Stimulated activated naive CD8-positive, alpha-beta T cell treated with anti-CD3 and anti-CD28 coated beads, Interleukin-15, Interleukin-2, amounts not matched to agents 100 ng/mL and 50 ng/mL, for 24 hours (primary cell): Measurements from ENCODE around the gene ARID5B.

Experiments used
- H3K27ac Mint-ChIP-seq: one replicate; pipeline ENCODE4 v1.8.0; 2021; ENCODE audit warnings: mild to moderate bottlenecking, mixed read lengths
- H3K27me3 Mint-ChIP-seq: one replicate; pipeline ENCODE4 v1.8.0; 2021; ENCODE audit warnings: mixed read lengths
- H3K36me3 Mint-ChIP-seq: one replicate; pipeline ENCODE4 v1.8.0; 2021; ENCODE audit warnings: low read depth, mixed read lengths
- H3K4me1 Mint-ChIP-seq: one replicate; pipeline ENCODE4 v1.8.0; 2021; ENCODE audit warnings: low read depth, mixed read lengths
- H3K4me3 Mint-ChIP-seq: one replicate; pipeline ENCODE4 v1.8.0; 2021; ENCODE audit warnings: mild to moderate bottlenecking, mixed read lengths
- H3K9me3 Mint-ChIP-seq: one replicate; pipeline ENCODE4 v1.8.0; 2021; ENCODE audit warnings: mixed read lengths

ARID5B gene

GRCh38 chr10:62079885-62080559 lies 178.5 kb downstream of the ARID5B start:
- Mint-ChIP-seq H3K36me3 (peaks cover 72% of the 10 kb centered on the region), H3K9me3 (peaks cover 3% of the 10 kb centered on the region), H3K27me3 (no peaks in the 10 kb centered on the region), H3K27ac (peak overlapping the region; percentile 50), H3K4me3 (peak overlapping the region; percentile 4), H3K4me1 (peaks cover 85% of the 10 kb centered on the region)

GRCh38 chr10:62080905-62081304 lies 179.4 kb downstream of the ARID5B start:
- peak overlapping the region; percentile 96 for H3K27ac Mint-ChIP-seq
- no peak overlapping the region for H3K4me3 Mint-ChIP-seq
- peaks cover 3% of the 10 kb centered on the region for H3K9me3 Mint-ChIP-seq
- H3K4me1 Mint-ChIP-seq: peaks cover 88% of the 10 kb centered on the region
- H3K36me3 Mint-ChIP-seq: peaks cover 73% of the 10 kb centered on the region
- H3K27me3 Mint-ChIP-seq: no peaks in the 10 kb centered on the region

GRCh38 chr10:62081341-62082270 lies 180.1 kb downstream of the ARID5B start:
- Mint-ChIP-seq H3K4me3 (peak overlapping the region; percentile 78), H3K36me3 (peaks cover 70% of the 10 kb centered on the region), H3K9me3 (peaks cover 3% of the 10 kb centered on the region), H3K4me1 (peaks cover 83% of the 10 kb centered on the region), H3K27me3 (no peaks in the 10 kb centered on the region), H3K27ac (peak overlapping the region; percentile 96)

- Mint-ChIP-seq H3K27ac (peak overlapping the region; percentile 96), H3K4me3 (peak overlapping the region; percentile 78), H3K36me3 (peaks cover 69% of the 10 kb centered on the region), H3K4me1 (peaks cover 78% of the 10 kb centered on the region), H3K27me3 (no peaks in the 10 kb centered on the region), H3K9me3 (peaks cover 3% of the 10 kb centered on the region)
Measured at GRCh38 chr10:62082271-62082656, 180.8 kb downstream of the ARID5B start.

GRCh38 chr10:62082729-62083411 lies 181.4 kb downstream of the ARID5B start:
- Mint-ChIP-seq H3K9me3 (peaks cover 3% of the 10 kb centered on the region), H3K4me1 (peaks cover 77% of the 10 kb centered on the region), H3K36me3 (peaks cover 70% of the 10 kb centered on the region), H3K4me3 (peak overlapping the region; percentile 78), H3K27ac (peak overlapping the region; percentile 96), H3K27me3 (no peaks in the 10 kb centered on the region)

- H3K36me3 Mint-ChIP-seq: peaks cover 71% of the 10 kb centered on the region
- peak overlapping the region; percentile 96 for H3K27ac Mint-ChIP-seq
- peaks cover 84% of the 10 kb centered on the region for H3K4me1 Mint-ChIP-seq
- H3K27me3 Mint-ChIP-seq: no peaks in the 10 kb centered on the region
- peaks cover 3% of the 10 kb centered on the region for H3K9me3 Mint-ChIP-seq
- peak overlapping the region; percentile 78 for H3K4me3 Mint-ChIP-seq
Measured at GRCh38 chr10:62083412-62084267, 182.1 kb downstream of the ARID5B start.

- Mint-ChIP-seq H3K27me3 (no peaks in the 10 kb centered on the region), H3K9me3 (peaks cover 1% of the 10 kb centered on the region), H3K27ac (peak overlapping the region; percentile 82), H3K36me3 (peaks cover 73% of the 10 kb centered on the region), H3K4me3 (no peak overlapping the region), H3K4me1 (peaks cover 79% of the 10 kb centered on the region)
Measured at GRCh38 chr10:62084451-62084850, 183.0 kb downstream of the ARID5B start.

GRCh38 chr10:62085404-62085803 lies 183.9 kb downstream of the ARID5B start:
- H3K9me3 Mint-ChIP-seq: no peaks in the 10 kb centered on the region
- H3K27ac Mint-ChIP-seq: peak overlapping the region; percentile 82
- H3K36me3 Mint-ChIP-seq: peaks cover 73% of the 10 kb centered on the region
- H3K4me1 Mint-ChIP-seq: peaks cover 69% of the 10 kb centered on the region
- H3K27me3 Mint-ChIP-seq: no peaks in the 10 kb centered on the region
- H3K4me3 Mint-ChIP-seq: no peak overlapping the region

GRCh38 chr10:62085821-62086220 lies 184.3 kb downstream of the ARID5B start:
- Mint-ChIP-seq H3K27ac (peak overlapping the region; percentile 75), H3K4me3 (no peak overlapping the region), H3K9me3 (no peaks in the 10 kb centered on the region), H3K4me1 (peaks cover 66% of the 10 kb centered on the region), H3K36me3 (peaks cover 76% of the 10 kb centered on the region), H3K27me3 (no peaks in the 10 kb centered on the region)

GRCh38 chr10:62087329-62087728 lies 185.8 kb downstream of the ARID5B start:
- Mint-ChIP-seq H3K4me1 (peaks cover 51% of the 10 kb centered on the region), H3K4me3 (no peak overlapping the region), H3K9me3 (no peaks in the 10 kb centered on the region), H3K27me3 (no peaks in the 10 kb centered on the region), H3K36me3 (peaks cover 81% of the 10 kb centered on the region), H3K27ac (no peak overlapping the region)

- H3K27me3 Mint-ChIP-seq: no peaks in the 10 kb centered on the region
- no peaks in the 10 kb centered on the region for H3K9me3 Mint-ChIP-seq
- H3K27ac Mint-ChIP-seq: no peak overlapping the region
- peaks cover 36% of the 10 kb centered on the region for H3K4me1 Mint-ChIP-seq
- no peak overlapping the region for H3K4me3 Mint-ChIP-seq
- peaks cover 85% of the 10 kb centered on the region for H3K36me3 Mint-ChIP-seq
Measured at GRCh38 chr10:62088786-62089185, 187.3 kb downstream of the ARID5B start.

GRCh38 chr10:62092301-62093030 lies 191.0 kb downstream of the ARID5B start:
- Mint-ChIP-seq H3K27ac (no peak overlapping the region), H3K4me1 (peaks cover 20% of the 10 kb centered on the region), H3K27me3 (no peaks in the 10 kb centered on the region)

GRCh38 chr10:62093863-62094291 lies 192.4 kb downstream of the ARID5B start:
- Mint-ChIP-seq H3K9me3 (peaks cover 6% of the 10 kb centered on the region), H3K27me3 (no peaks in the 10 kb centered on the region), H3K4me3 (no peak overlapping the region), H3K36me3 (peaks cover 84% of the 10 kb centered on the region), H3K4me1 (peaks cover 18% of the 10 kb centered on the region), H3K27ac (no peak overlapping the region)

More at GRCh38 chr10:62092301-62093030, 191.0 kb downstream of the ARID5B start:
- H3K9me3 Mint-ChIP-seq: no peaks in the 10 kb centered on the region
- H3K36me3 Mint-ChIP-seq: peaks cover 90% of the 10 kb centered on the region
- no peak overlapping the region for H3K4me3 Mint-ChIP-seq
